Measurements from ENCODE around the gene SPDYE6. TPM values are rescaled to one million over a fixed set of nuclear protein-coding genes. Genes with fewer than 3 reads are reported as not detected.

Gene SPDYE6
- polyA plus RNA-seq, 1 donor (not counting 4 experiments of a cell fraction or from before 2014, with no cell fraction given): not detected

GRCh38 chr7:102323914-102324195 is 32.4 kb downstream of the SPDYE6 start:
- dilution Hi-C loops (cut with MboI; ENCODE audit: extremely low pct_ligation_motif_present, low sequenced_read_pairs): no loop called here

GRCh38 chr7:102322202-102322715 is 34.0 kb downstream of the SPDYE6 start:
- FAIRE-seq: no peak
- TF ChIP-seq EZH2 (IDR thresholded peaks at IDR 0.05; ENCODE audit: low read length): no peak
- TF ChIP-seq, protein P1, sequence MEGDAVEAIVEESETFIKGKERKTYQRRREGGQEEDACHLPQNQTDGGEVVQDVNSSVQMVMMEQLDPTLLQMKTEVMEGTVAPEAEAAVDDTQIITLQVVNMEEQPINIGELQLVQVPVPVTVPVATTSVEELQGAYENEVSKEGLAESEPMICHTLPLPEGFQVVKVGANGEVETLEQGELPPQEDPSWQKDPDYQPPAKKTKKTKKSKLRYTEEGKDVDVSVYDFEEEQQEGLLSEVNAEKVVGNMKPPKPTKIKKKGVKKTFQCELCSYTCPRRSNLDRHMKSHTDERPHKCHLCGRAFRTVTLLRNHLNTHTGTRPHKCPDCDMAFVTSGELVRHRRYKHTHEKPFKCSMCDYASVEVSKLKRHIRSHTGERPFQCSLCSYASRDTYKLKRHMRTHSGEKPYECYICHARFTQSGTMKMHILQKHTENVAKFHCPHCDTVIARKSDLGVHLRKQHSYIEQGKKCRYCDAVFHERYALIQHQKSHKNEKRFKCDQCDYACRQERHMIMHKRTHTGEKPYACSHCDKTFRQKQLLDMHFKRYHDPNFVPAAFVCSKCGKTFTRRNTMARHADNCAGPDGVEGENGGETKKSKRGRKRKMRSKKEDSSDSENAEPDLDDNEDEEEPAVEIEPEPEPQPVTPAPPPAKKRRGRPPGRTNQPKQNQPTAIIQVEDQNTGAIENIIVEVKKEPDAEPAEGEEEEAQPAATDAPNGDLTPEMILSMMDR (optimal IDR thresholded peaks at IDR 0.05 in 1 of 3, IDR thresholded peaks at IDR 0.05 in 1 of 3, conservative IDR thresholded peaks at IDR 0.05 in 1 of 3; ENCODE audit: extremely low read depth in 1 of 3, insufficient read depth in 2 of 3, low read length in 3 of 3): no peak
- H3K27me3 ChIP-seq (ENCODE audit: control insufficient read depth, extremely low read depth, insufficient read depth, low read length): peaks cover 18% of the 10 kb centered on the region
- H3K4me1 ChIP-seq (ENCODE audit: control insufficient read depth, extremely low read depth, insufficient read depth, low read length): peaks cover 6% of the 10 kb centered on the region
- no peaks in the 10 kb centered on the region for H3K36me3 ChIP-seq (ENCODE audit: control insufficient read depth in 2 of 2, extremely low read depth in 1 of 2, insufficient read depth in 2 of 2, low read length in 2 of 2)
- H4K20me1 ChIP-seq (ENCODE audit: control insufficient read depth, extremely low read depth, insufficient read depth, low read length): peaks cover 4% of the 10 kb centered on the region
- no peaks in the 10 kb centered on the region for H3K79me2 ChIP-seq (ENCODE audit: control insufficient read depth, insufficient read depth, low read length)
- DNase-seq (ENCODE audit: low read depth, low spot score): no peak
- H2AFZ ChIP-seq (ENCODE audit: control insufficient read depth, low read length): no peak overlapping the region
- H3K9ac ChIP-seq (ENCODE audit: control insufficient read depth, extremely low read depth, insufficient read depth, low read length): no peak overlapping the region
- H3K4me2 ChIP-seq (ENCODE audit: control insufficient read depth, extremely low read depth, insufficient read depth, low read depth, low read length): no peak overlapping the region
- dilution Hi-C loops (cut with MboI; ENCODE audit: extremely low pct_ligation_motif_present, low sequenced_read_pairs): no loop called here
- H3K27ac ChIP-seq (ENCODE audit: control insufficient read depth, insufficient read depth, low read length): no peak overlapping the region
- H3K9me3 ChIP-seq (ENCODE audit: control insufficient read depth, low read depth, low read length): no peaks in the 10 kb centered on the region
- no peaks in the 10 kb centered on the region for H3K9me1 ChIP-seq (ENCODE audit: control insufficient read depth, extremely low read depth, insufficient read depth, low read length)
- H3K4me3 ChIP-seq (ENCODE audit: control insufficient read depth in 2 of 3, extremely low read depth in 1 of 3, insufficient read depth in 2 of 3, low read depth in 1 of 3, low read length in 3 of 3): no peak overlapping the region

More at GRCh38 chr7:102323914-102324195, 32.4 kb downstream of the SPDYE6 start:
- Histone ChIP-seq H2AFZ (ENCODE audit: control insufficient read depth, low read length) (no peak overlapping the region), H3K9ac (ENCODE audit: control insufficient read depth, extremely low read depth, insufficient read depth, low read length) (no peak overlapping the region), H3K36me3 (ENCODE audit: control insufficient read depth in 2 of 2, extremely low read depth in 1 of 2, insufficient read depth in 2 of 2, low read length in 2 of 2) (no peaks in the 10 kb centered on the region), H3K4me1 (ENCODE audit: control insufficient read depth, extremely low read depth, insufficient read depth, low read length) (peaks cover 1% of the 10 kb centered on the region), H3K9me1 (ENCODE audit: control insufficient read depth, extremely low read depth, insufficient read depth, low read length) (no peaks in the 10 kb centered on the region), H3K79me2 (ENCODE audit: control insufficient read depth, insufficient read depth, low read length) (no peaks in the 10 kb centered on the region), H3K27me3 (ENCODE audit: control insufficient read depth, extremely low read depth, insufficient read depth, low read length) (peaks cover 18% of the 10 kb centered on the region), H3K4me3 (ENCODE audit: control insufficient read depth in 2 of 3, extremely low read depth in 1 of 3, insufficient read depth in 2 of 3, low read depth in 1 of 3, low read length in 3 of 3) (no peak overlapping the region), H3K9me3 (ENCODE audit: control insufficient read depth, low read depth, low read length) (no peaks in the 10 kb centered on the region), H4K20me1 (ENCODE audit: control insufficient read depth, extremely low read depth, insufficient read depth, low read length) (peaks cover 3% of the 10 kb centered on the region), H3K27ac (ENCODE audit: control insufficient read depth, insufficient read depth, low read length) (no peak overlapping the region), H3K4me2 (ENCODE audit: control insufficient read depth, extremely low read depth, insufficient read depth, low read depth, low read length) (no peak overlapping the region)
- DNase-seq (ENCODE audit: low read depth, low spot score): no peak
- no peak for FAIRE-seq
- TF ChIP-seq EZH2 (IDR thresholded peaks at IDR 0.05; ENCODE audit: low read length): no peak
- TF ChIP-seq, protein P1 (optimal IDR thresholded peaks at IDR 0.05 in 1 of 3, IDR thresholded peaks at IDR 0.05 in 1 of 3, conservative IDR thresholded peaks at IDR 0.05 in 1 of 3; ENCODE audit: extremely low read depth in 1 of 3, insufficient read depth in 2 of 3, low read length in 3 of 3): no peak
